CD14-positive monocyte (primary cell): ENCODE results near the gene OSBPL6. TPM values are rescaled to one million over a fixed set of nuclear protein-coding genes. Genes with fewer than 3 reads are reported as not detected.

Source experiments
- DNase-seq, 3 donors: peaks; one replicate each; pipeline ENCODE4 v3.0.0-alpha.2; 2011 to 2022
- H2AFZ ChIP-seq: 2 replicates; pipeline ENCODE4 v1.6.0; 2012; ENCODE audit warnings: mild to moderate bottlenecking, low read depth, low read length, inconsistent platforms; ENCODE audit not compliant: insufficient read depth, poor library complexity, severe bottlenecking
- H3K27ac ChIP-seq, 2 donors: 1 replicate in 1 of 2; 2 replicates in 1 of 2; pipeline ENCODE4 v1.5.1; 2012 to 2013; ENCODE audit warnings: low read length in 2 of 2, control low read depth in 1 of 2, inconsistent platforms in 1 of 2, low read depth in 1 of 2, mild to moderate bottlenecking in 1 of 2
- H3K27me3 ChIP-seq, 2 donors: one replicate each; pipeline versions ENCODE4 v1.6.0 to v1.6.1; 2011 to 2013; ENCODE audit warnings: low read length in 2 of 2; ENCODE audit not compliant: control insufficient read depth in 2 of 2, insufficient read depth in 2 of 2
- H3K36me3 ChIP-seq, 2 donors: replicated peaks in 1 of 2; 1 replicate in 1 of 2; 2 replicates in 1 of 2; pipeline versions ENCODE4 v1.5.1 to v1.6.1; 2012 to 2013; ENCODE audit warnings: low read length in 2 of 2, control low read depth in 1 of 2, inconsistent platforms in 1 of 2, mild to moderate bottlenecking in 1 of 2; ENCODE audit not compliant: insufficient read depth in 2 of 2, control insufficient read depth in 1 of 2
- H3K4me1 ChIP-seq, 2 donors: 1 replicate in 1 of 2; 2 replicates in 1 of 2; pipeline versions ENCODE4 v1.5.1 to v1.6.1; 2012 to 2013; ENCODE audit warnings: low read length in 2 of 2, control low read depth in 1 of 2, inconsistent platforms in 1 of 2, mild to moderate bottlenecking in 1 of 2, moderate library complexity in 1 of 2; ENCODE audit not compliant: insufficient read depth in 2 of 2, control insufficient read depth in 1 of 2
- H3K4me2 ChIP-seq: replicated peaks from 2 replicates; pipeline ENCODE3; 2012; ENCODE audit warnings: low read length, moderate library complexity, mild to moderate bottlenecking; ENCODE audit not compliant: poor library complexity, severe bottlenecking; ENCODE audit errors: extremely low read depth
- H3K4me3 ChIP-seq, 3 experiments: fragments of 200-600 bp in 1 of 3; sonication (generic) in 1 of 3; replicated peaks in 1 of 3; 1 replicate in 2 of 3; 2 replicates in 1 of 3; pipeline ENCODE4 v1.5.1; 2011 to 2013; ENCODE audit warnings: low read length in 3 of 3, mild to moderate bottlenecking in 3 of 3, control low read depth in 2 of 3, low read depth in 2 of 3, inconsistent platforms in 1 of 3, moderate library complexity in 1 of 3
- H3K79me2 ChIP-seq: 2 replicates; pipeline ENCODE4 v1.6.0; 2012; ENCODE audit warnings: mild to moderate bottlenecking, control low read depth, inconsistent platforms, low read length, moderate library complexity; ENCODE audit not compliant: insufficient read depth
- H3K9ac ChIP-seq: 2 replicates; pipeline ENCODE4 v1.6.0; 2017; ENCODE audit warnings: low read length, mild to moderate bottlenecking; ENCODE audit not compliant: insufficient read depth, poor library complexity, severe bottlenecking
- H3K9me3 ChIP-seq, 2 donors: replicated peaks in 1 of 2; 1 replicate in 1 of 2; 2 replicates in 1 of 2; pipeline versions ENCODE4 v1.5.1 to v1.6.1; 2012 to 2013; ENCODE audit warnings: low read length in 2 of 2, control low read depth in 1 of 2; ENCODE audit not compliant: control insufficient read depth in 1 of 2, insufficient read depth in 1 of 2
- H4K20me1 ChIP-seq: 2 replicates; pipeline ENCODE4 v1.6.0; 2012; ENCODE audit warnings: mild to moderate bottlenecking, low read length, control low read depth, moderate library complexity; ENCODE audit not compliant: insufficient read depth
- H3K27ac Mint-ChIP-seq, 7 donors: one replicate each; pipeline ENCODE4 v1.8.0; 2020; ENCODE audit warnings: mild to moderate bottlenecking in 7 of 7, mixed read lengths in 7 of 7, moderate library complexity in 6 of 7, inconsistent platforms in 2 of 7
- H3K27me3 Mint-ChIP-seq, 3 donors: one replicate each; pipeline ENCODE4 v1.8.0; 2021 to 2022; ENCODE audit warnings: low read depth in 3 of 3, mild to moderate bottlenecking in 3 of 3, mixed read lengths in 3 of 3, moderate library complexity in 3 of 3, inconsistent platforms in 1 of 3
- H3K36me3 Mint-ChIP-seq, 2 donors: one replicate each; pipeline ENCODE4 v1.8.0; 2020; ENCODE audit warnings: mixed read lengths in 2 of 2, inconsistent platforms in 1 of 2, mild to moderate bottlenecking in 1 of 2
- H3K4me1 Mint-ChIP-seq: one replicate; pipeline ENCODE4 v1.8.0; 2020; ENCODE audit warnings: mild to moderate bottlenecking, mixed read lengths
- H3K4me3 Mint-ChIP-seq, 2 donors: one replicate each; pipeline ENCODE4 v1.8.0; 2020; ENCODE audit warnings: mild to moderate bottlenecking in 2 of 2, mixed read lengths in 2 of 2, moderate library complexity in 1 of 2
- H3K9me3 Mint-ChIP-seq, 7 donors: one replicate each; pipeline ENCODE4 v1.8.0; 2020 to 2022; ENCODE audit warnings: mixed read lengths in 7 of 7, mild to moderate bottlenecking in 6 of 7, moderate library complexity in 6 of 7, inconsistent platforms in 2 of 7
- WGBS: methylation state at CpG from one replicate; pipeline ENCODE4 v1.1.5; 2013; ENCODE audit warnings: missing lambda C conversion rate; ENCODE audit not compliant: insufficient coverage; 5-methylcytosine and 5-hydroxymethylcytosine counted together
- intact Hi-C, 2 donors: fragments of 100-400 bp; cut with micrococcal nuclease; formaldehyde crosslinking; loops; one replicate each; pipeline versions ENCODE4 v1.15.0 to v1.15.1; 2023
- polyA plus RNA-seq, 3 donors: library from polyadenylated mRNA; depleted of rRNA in 1 of 3; unstranded in 2 of 3; stranded (reverse) in 1 of 3; fragments of 300-500 nt in 2 of 3; fragments of >200 nt in 1 of 3; fragmentation: Illumina TruSeq in 2 of 3; gene quantifications; 1 replicate in 2 of 3; 2 replicates in 1 of 3; pipeline ENCODE4 v1.2.3, GENCODE V29; 2012 to 2021
- TF ChIP-seq, protein P1 (sequence below): fragments of 200-600 bp; IDR thresholded peaks from one replicate; pipeline ENCODE4 v1.8.0; 2022; ENCODE audit warnings: antibody characterized with exemption, mild to moderate bottlenecking

Gene OSBPL6
- polyA plus RNA-seq, 3 donors: not detected

DNA sequence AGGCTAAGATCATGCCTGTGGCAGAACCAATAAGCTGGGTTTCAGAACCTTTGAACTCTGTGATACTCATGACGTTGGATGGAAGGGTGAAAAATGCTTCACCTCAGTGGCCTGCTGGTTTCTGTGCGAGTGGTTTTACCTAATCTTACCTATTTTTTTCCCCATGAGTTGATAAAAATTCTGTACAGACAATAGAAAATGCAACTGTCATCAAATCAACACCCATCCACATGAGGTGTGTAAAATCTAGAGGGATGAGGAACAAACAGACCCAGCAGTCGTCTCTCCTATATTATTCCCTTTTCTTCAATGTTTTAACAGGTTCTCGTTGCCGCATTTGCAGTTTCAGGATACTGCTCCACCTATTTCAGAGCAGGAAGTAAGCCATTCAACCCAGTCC is 189.4 kb downstream of the OSBPL6 start:
- Histone ChIP-seq H3K27me3 (no peaks in the 10 kb centered on the region), H4K20me1 (no peaks in the 10 kb centered on the region), H3K79me2 (no peaks in the 10 kb centered on the region), H3K9ac (no peak overlapping the region), H3K27ac (no peak overlapping the region), H3K4me3 (no peak overlapping the region), H3K9me3 (no peaks in the 10 kb centered on the region), H3K4me1 (no peaks in the 10 kb centered on the region), H3K36me3 (no peaks in the 10 kb centered on the region), H2AFZ (no peak overlapping the region), H3K4me2 (no peak overlapping the region)
- no peak overlapping the region for H3K27ac Mint-ChIP-seq
- H3K4me1 Mint-ChIP-seq: peaks cover 3% of the 10 kb centered on the region
- H3K36me3 Mint-ChIP-seq: no peaks in the 10 kb centered on the region
- peaks cover 0 to 3% (median 2%) of the 10 kb centered on the region in 3 donors for H3K27me3 Mint-ChIP-seq
- TF ChIP-seq, protein P1, sequence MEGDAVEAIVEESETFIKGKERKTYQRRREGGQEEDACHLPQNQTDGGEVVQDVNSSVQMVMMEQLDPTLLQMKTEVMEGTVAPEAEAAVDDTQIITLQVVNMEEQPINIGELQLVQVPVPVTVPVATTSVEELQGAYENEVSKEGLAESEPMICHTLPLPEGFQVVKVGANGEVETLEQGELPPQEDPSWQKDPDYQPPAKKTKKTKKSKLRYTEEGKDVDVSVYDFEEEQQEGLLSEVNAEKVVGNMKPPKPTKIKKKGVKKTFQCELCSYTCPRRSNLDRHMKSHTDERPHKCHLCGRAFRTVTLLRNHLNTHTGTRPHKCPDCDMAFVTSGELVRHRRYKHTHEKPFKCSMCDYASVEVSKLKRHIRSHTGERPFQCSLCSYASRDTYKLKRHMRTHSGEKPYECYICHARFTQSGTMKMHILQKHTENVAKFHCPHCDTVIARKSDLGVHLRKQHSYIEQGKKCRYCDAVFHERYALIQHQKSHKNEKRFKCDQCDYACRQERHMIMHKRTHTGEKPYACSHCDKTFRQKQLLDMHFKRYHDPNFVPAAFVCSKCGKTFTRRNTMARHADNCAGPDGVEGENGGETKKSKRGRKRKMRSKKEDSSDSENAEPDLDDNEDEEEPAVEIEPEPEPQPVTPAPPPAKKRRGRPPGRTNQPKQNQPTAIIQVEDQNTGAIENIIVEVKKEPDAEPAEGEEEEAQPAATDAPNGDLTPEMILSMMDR: no peak
- H3K9me3 Mint-ChIP-seq: peaks cover 0 to 2% (median 0%) of the 10 kb centered on the region in 7 donors
- no peak overlapping the region for H3K4me3 Mint-ChIP-seq
- intact Hi-C loops: no loop called here
- no peak for DNase-seq
- whole genome bisulfite sequencing: no CpG with 5 or more reads among the region's 5 CpGs

GRCh38 chr2:178385595-178386148 is 191.4 kb downstream of the OSBPL6 start:
- H3K27ac ChIP-seq: no peak overlapping the region
- H3K9ac ChIP-seq: no peak overlapping the region
- TF ChIP-seq, protein P1: no peak
- H3K4me3 ChIP-seq: no peak overlapping the region
- H3K36me3 Mint-ChIP-seq: no peaks in the 10 kb centered on the region
- H3K9me3 Mint-ChIP-seq: peaks cover 0 to 2% (median 0%) of the 10 kb centered on the region in 7 donors
- WGBS: 100% methylated on average over 2 of the region's 4 CpGs
- H2AFZ ChIP-seq: no peak overlapping the region
- H3K4me1 ChIP-seq: no peaks in the 10 kb centered on the region
- no peaks in the 10 kb centered on the region for H3K36me3 ChIP-seq
- no peaks in the 10 kb centered on the region for H3K9me3 ChIP-seq
- peaks cover 3% of the 10 kb centered on the region for H3K4me1 Mint-ChIP-seq
- no peaks in the 10 kb centered on the region for H3K79me2 ChIP-seq
- no peak for DNase-seq
- no peak overlapping the region for H3K4me3 Mint-ChIP-seq
- H4K20me1 ChIP-seq: no peaks in the 10 kb centered on the region
- H3K27ac Mint-ChIP-seq: no peak overlapping the region
- H3K27me3 Mint-ChIP-seq: peaks cover 1 to 4% (median 2%) of the 10 kb centered on the region in 3 donors
- no peak overlapping the region for H3K4me2 ChIP-seq
- no peaks in the 10 kb centered on the region for H3K27me3 ChIP-seq
- intact Hi-C loops: no loop called here
